Measurements from ENCODE around the gene FCGBP.

- no peak for TF ChIP-seq EZH2phosphoT487 (conservative IDR thresholded peaks at IDR 0.05; ENCODE audit: low read length)
- TF ChIP-seq, protein P1, sequence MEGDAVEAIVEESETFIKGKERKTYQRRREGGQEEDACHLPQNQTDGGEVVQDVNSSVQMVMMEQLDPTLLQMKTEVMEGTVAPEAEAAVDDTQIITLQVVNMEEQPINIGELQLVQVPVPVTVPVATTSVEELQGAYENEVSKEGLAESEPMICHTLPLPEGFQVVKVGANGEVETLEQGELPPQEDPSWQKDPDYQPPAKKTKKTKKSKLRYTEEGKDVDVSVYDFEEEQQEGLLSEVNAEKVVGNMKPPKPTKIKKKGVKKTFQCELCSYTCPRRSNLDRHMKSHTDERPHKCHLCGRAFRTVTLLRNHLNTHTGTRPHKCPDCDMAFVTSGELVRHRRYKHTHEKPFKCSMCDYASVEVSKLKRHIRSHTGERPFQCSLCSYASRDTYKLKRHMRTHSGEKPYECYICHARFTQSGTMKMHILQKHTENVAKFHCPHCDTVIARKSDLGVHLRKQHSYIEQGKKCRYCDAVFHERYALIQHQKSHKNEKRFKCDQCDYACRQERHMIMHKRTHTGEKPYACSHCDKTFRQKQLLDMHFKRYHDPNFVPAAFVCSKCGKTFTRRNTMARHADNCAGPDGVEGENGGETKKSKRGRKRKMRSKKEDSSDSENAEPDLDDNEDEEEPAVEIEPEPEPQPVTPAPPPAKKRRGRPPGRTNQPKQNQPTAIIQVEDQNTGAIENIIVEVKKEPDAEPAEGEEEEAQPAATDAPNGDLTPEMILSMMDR (IDR thresholded peaks at IDR 0.05; ENCODE audit: insufficient read depth, low read length, poor library complexity, severe bottlenecking), result no peak
Measured at GRCh38 chr19:39951065-39951650, 16.7 kb upstream of the FCGBP start.

All from SU-DHL-6 (cell line).